GM21367 (cell line): ENCODE measurements around the gene NARS2.
"Not testable (repeated sequence)": the region's sequence is repeated elsewhere in the genome, so short reads cannot be mapped to it uniquely, and the experiment has no call there.

Source experiments
- ATAC-seq: cut with Tn5 transposase; IDR thresholded peaks from one replicate; pipeline ENCODE4 v1.9.1; 2021; ENCODE audit not compliant: unreplicated experiment

NARS2 gene

DNA sequence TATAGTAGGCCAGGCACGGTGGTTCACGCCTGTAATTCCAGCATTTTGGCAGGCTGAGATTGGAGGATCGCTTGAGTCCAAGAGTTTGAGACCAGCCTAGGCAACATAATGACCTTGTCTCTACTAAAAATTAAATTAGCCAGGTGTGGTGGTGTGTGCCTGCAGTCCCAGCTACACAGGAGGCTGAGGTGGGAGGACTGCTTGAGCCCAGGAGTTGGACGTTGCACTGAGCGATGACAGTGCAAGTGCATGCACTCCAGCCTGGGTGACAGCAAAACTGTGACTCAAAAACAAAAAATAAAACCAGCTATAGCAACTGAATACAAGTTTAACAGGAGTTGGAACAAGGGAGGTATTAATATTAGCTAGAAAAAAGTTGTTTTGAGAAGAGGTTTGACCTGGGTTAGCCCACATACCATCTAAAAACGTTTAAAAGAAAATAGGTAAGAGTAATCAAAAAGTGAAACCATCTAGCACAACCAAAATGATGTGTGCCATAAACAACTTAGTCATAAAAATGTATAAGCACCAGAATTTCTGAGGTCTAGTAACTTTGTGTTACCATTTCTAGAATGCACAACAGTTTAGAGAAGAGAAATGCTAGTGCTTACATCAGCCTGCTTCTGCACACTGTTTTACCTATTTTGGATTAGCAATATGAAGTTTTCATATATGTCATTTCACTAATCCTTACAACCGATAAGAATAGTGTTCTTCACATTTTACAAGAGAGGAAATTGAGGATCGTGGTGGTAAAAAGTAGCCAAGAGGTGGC lies 26.5 kb downstream of the NARS2 start:
- ATAC-seq = no peak

GRCh38 chr11:78542007-78542406 lies 32.7 kb downstream of the NARS2 start:
- no peak for ATAC-seq

- ATAC-seq = no peak
Observed at GRCh38 chr11:78541537-78541936, 33.1 kb downstream of the NARS2 start.

DNA sequence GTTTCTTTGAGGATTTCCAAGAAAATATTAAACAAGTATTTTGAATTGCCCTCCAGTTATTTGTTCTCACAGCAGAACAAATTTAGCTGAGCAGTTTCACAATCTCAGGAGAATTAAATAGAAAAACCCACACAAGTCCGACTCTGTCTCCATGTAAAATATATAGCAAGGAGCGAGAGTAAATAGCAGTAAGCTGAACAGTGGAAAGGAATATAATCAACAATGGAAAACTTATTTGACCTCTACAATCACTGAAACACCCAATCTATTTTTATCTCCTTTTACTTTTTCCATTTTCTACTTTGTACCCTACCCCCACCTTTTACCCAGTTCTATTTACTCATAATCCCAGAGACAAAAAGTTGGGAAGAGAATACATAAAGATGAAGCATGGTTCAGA lies 34.4 kb downstream of the NARS2 start:
- ATAC-seq = no peak

DNA sequence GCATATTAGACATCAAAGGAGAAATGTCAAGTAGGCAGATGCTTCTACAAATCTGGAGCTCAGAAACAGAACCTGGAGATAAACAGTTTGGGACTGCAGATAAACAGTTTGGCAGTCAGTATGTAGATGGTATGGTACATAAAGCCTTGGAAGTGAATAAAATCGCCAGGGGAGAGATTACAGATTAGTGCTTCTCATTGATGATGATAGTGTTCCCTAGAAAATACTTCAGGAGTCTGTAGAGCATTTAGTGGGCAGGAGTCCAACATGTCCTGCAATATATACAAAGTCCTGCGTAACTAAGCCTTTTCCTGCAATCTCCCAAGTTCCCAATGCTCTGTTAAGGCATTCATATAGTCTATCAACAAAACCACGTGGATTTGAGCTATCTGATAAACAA lies 35.2 kb downstream of the NARS2 start:
- ATAC-seq = no peak

GRCh38 chr11:78536933-78537332 lies 37.7 kb downstream of the NARS2 start:
- no peak for ATAC-seq

- ATAC-seq = no peak
Observed at GRCh38 chr11:78535920-78536319, 38.7 kb downstream of the NARS2 start.

- ATAC-seq = no peak
Observed at GRCh38 chr11:78535027-78535426, 39.6 kb downstream of the NARS2 start.

DNA sequence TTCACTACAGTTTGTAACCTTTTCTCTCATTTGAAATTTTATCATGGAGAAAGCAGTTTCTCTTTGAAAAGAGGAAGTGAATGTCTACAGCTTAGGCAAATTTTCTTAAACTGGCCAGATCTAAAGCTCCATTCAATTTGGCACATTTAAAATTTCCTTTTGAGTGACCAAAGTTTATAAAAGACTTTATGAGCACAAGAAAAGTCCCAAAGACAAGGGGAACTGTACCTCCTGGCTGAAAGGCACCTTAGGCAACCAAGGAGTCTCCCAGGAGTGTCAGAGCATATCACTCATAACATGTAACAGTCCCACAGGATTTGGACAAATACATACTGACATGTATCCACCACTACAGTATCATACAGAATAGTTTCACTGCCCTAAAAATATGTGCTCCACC lies 41.3 kb downstream of the NARS2 start:
- peak; percentile 61 for ATAC-seq

GRCh38 chr11:78532991-78533390 lies 41.7 kb downstream of the NARS2 start:
- ATAC-seq = peak; percentile 39

- ATAC-seq = no peak
Observed at GRCh38 chr11:78526497-78527146, 48.0 kb downstream of the NARS2 start.

GRCh38 chr11:78525720-78526119 lies 48.9 kb downstream of the NARS2 start:
- no peak for ATAC-seq

- ATAC-seq = no peak
Observed at GRCh38 chr11:78520230-78520629, 54.4 kb downstream of the NARS2 start.

GRCh38 chr11:78516281-78516680 lies 58.4 kb downstream of the NARS2 start:
- ATAC-seq = no peak

GRCh38 chr11:78514922-78515502 lies 59.7 kb downstream of the NARS2 start:
- ATAC-seq = no peak

DNA sequence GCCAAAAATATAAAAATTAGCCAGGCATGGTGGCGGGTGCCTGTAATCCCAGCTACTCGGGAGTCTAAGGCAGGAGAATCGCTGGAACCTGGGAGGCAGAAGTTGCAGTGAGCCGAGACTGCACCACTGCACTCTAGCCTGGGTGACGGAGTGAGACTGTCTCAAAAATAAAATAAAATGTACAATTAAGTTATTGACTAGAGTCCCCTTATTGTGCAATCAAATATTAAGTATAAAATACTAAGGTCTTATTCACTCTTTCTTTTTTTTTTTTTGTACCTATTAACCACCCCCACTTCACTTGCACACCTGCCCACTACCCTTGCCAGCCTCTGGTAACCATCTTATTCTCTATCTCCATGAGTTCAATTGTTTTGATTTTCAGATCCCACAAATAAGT lies 61.6 kb downstream of the NARS2 start:
- ATAC-seq = not testable (repeated sequence)

GRCh38 chr11:78510597-78510996 lies 64.1 kb downstream of the NARS2 start:
- no peak for ATAC-seq

GRCh38 chr11:78510025-78510596 lies 64.6 kb downstream of the NARS2 start:
- ATAC-seq = no peak

DNA sequence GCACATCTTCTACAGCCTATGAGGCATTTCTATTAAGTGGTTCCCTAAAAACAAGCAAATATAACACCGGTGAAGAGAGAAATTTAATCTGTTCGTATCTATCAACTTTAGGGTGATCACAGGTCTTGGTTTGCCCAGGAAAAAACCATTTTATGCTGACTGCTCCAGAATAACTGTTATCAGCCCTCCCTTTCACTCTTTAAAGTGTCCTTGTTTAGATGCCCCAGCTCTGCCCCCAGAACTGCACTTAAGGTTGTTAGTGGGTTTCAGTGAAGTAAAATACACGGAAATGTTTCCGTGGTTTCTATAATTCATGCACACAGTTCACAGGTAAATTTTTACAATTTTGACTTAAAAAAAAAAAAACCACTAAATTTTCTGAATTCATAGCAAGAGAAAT lies 70.0 kb downstream of the NARS2 start:
- ATAC-seq = no peak

DNA sequence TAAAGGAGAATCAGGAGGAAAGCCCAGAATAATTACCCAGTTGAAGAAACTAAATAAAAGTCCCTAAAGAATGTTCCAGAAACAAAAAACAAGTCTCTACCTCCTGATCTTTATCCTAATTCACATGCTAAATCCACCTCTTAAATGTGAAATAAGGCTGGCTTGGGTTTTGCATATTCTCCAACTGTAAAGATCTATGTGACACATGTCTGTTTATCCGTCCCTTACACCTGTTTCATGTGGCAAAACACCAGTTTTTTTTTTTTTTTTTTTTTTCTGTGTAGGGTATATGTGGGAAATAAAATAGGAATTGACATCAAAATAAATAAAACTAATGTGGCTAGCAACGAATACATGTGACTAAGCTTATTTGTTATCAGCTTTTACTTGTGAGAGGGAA lies 70.5 kb downstream of the NARS2 start:
- no peak for ATAC-seq

DNA sequence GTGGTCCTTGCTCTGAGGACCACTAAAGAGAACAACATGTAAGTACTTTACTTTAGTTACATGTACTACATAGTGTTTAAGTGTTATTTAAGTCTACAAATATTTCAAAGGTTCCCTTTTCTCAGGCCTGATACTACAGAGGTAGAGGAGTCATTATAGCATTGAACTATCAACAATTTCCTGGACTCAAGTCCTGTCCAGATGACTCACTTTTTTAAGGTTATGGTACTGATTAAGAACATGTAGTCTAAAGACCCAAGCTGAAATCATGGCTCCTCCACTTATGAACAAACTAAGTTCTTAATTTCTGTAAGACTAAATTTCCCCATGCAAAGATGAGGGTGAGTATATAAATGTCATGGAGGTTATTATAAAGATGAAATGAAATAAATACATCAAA lies 74.7 kb downstream of the NARS2 start:
- no peak for ATAC-seq

DNA sequence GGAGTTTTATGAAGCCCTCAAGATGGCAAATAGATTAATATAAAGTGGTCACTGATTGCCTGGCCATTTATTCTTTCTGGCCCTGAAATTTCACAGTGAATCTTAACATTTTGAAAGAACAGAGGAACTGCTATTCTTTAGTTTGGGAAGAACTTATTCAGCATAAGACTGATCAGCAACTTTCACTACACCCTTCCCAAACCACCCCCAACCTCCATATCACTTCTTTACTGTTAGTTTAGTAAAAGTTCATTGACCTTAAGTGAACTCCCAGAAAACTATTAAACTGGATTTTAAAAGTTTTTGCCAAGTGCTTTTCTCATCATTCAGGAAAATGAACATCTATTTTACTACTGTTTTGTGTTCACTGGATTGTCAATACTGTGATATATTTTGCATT lies 77.4 kb downstream of the NARS2 start:
- ATAC-seq = no peak
